GM19372 (cell line): ENCODE measurements around the gene VCP.

Experiments
- ATAC-seq: cut with Tn5 transposase; IDR thresholded peaks from one replicate; pipeline ENCODE4 v1.9.1; 2021; ENCODE audit warnings: mild to moderate bottlenecking, low read depth, moderate library complexity; ENCODE audit not compliant: unreplicated experiment

Gene VCP

GRCh38 chr9:35104586-35104985, 32.2 kb upstream of the VCP start:
- ATAC-seq, result no peak

- ATAC-seq, result no peak
Measured at GRCh38 chr9:35103660-35104191, 31.3 kb upstream of the VCP start.

GRCh38 chr9:35102769-35103659, 30.6 kb upstream of the VCP start, which contains the start of gene STOML2:
Gene STOML2, minus strand, starts transcription at chr9:35103131. Its CDS starts 37 bp downstream, at chr9:35103094.
- ATAC-seq, result peak; percentile 99

GRCh38 chr9:35102465-35102768, 30.0 kb upstream of the VCP start:
- no peak for ATAC-seq

- no peak for ATAC-seq
Measured at GRCh38 chr9:35097573-35097972, 25.1 kb upstream of the VCP start.

GRCh38 chr9:35096035-35096849, 23.8 kb upstream of the VCP start, which contains the start of gene PIGO:
Gene PIGO, minus strand, starts transcription at chr9:35096591. Its CDS starts 1,026 bp downstream, at chr9:35095565.
- peak; percentile 95 for ATAC-seq

GRCh38 chr9:35091536-35091935, 19.1 kb upstream of the VCP start:
- no peak for ATAC-seq

- ATAC-seq, result no peak
Measured at GRCh38 chr9:35089434-35089833, 17.0 kb upstream of the VCP start.

- ATAC-seq, result no peak
Measured at GRCh38 chr9:35085078-35085477, 12.7 kb upstream of the VCP start.

- peak; percentile 88 for ATAC-seq
Measured at GRCh38 chr9:35079426-35080341, 7.3 kb upstream of the VCP start, which contains the start of gene FANCG. Gene FANCG, minus strand, starts transcription at chr9:35079942. Its CDS starts 418 bp downstream, at chr9:35079524.

- ATAC-seq, result no peak
Measured at GRCh38 chr9:35079041-35079425, 6.6 kb upstream of the VCP start.

- no peak for ATAC-seq
Measured at GRCh38 chr9:35078066-35078465, 5.6 kb upstream of the VCP start.

- ATAC-seq, result no peak
Measured at GRCh38 chr9:35076848-35077247, 4.4 kb upstream of the VCP start.

GRCh38 chr9:35075358-35075757, 2.9 kb upstream of the VCP start:
- ATAC-seq, result no peak

- ATAC-seq, result no peak
Measured at GRCh38 chr9:35074791-35075190, 2.4 kb upstream of the VCP start.

GRCh38 chr9:35074141-35074540, 1.7 kb upstream of the VCP start:
- ATAC-seq, result no peak

GRCh38 chr9:35073279-35073612, 821 bp upstream of the VCP start:
- ATAC-seq, result no peak

GRCh38 chr9:35071814-35072460, 488 bp downstream of the VCP start:
- ATAC-seq, result peak; percentile 46
